ENCODE measurements around the gene RNU4-1. TPM values are rescaled to one million over a fixed set of nuclear protein-coding genes. Genes with fewer than 3 reads are reported as not detected.
"Not testable (repeated sequence)": the region's sequence is repeated elsewhere in the genome, so short reads cannot be mapped to it uniquely, and the experiment has no call there.

Gene RNU4-1
- total RNA-seq, 1 donor from 2014 or later, result 1,949 TPM

DNA sequence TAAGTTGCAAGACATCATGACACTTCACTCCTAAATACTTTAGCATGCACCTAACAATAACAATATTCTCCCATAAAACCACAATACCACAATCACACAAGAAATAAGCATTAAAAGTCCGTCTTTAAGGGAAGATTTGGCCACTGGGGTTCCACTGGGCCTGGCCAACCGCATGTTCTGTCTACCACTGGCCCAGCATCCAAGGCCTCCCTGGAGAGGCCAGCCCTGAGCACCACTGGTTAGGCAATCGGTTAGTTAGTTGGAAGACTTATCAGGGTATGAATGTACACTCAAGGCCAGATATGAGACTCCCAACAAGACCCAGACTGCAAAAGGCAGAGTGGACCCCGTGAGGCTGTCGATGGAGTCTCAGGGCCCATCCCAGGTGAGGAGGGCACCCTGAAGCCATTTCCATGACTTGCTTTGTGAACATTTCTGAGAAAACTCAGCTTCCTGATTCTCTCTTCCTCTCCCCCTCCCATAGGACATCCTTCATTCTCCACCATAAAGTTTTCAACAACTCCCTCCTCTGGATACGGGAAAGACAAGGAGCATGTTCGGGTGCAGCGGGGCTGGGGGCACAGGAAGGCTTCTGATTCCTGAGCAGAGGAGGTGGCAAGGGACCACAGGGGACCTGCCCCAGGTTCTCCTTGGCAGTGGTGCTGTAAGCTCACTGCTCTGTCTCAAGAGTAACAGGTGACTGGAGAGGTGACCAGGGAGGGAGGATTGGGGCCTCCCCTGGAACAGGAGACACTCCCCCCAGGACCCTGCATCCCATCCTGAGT is 33.4 kb downstream of the RNU4-1 start:
- DNase-seq (ENCODE audit: low spot score) (no peak), ATAC-seq (no peak)

DNA sequence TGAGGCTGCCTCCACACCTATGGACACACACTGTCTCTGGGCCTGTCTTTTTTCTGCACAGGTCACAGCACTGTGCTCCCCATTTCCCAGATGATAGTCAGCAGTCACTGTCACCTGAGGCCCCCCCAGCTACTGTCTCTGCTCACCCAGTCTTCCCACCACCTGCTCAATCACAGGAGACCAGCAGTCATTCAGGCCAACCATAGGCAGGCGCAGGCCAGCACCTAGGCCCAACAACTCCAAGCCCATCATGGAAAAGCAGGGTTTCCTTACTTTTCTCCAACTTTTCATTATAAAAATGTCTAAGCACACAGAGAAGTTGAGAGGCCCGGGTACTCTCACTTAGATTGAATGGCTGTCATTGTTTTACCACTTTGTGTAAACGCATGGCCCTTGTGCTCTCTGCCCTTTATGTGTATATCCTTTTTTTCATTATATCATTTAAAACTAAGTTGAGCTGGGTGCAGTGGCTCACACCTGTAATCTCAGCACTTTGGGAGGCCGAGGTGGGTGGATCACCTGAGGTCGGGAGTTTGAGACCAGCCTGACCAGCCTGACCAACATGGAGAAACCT is 34.6 kb downstream of the RNU4-1 start:
- DNase-seq (ENCODE audit: low spot score) (no peak), ATAC-seq (no peak)

DNA sequence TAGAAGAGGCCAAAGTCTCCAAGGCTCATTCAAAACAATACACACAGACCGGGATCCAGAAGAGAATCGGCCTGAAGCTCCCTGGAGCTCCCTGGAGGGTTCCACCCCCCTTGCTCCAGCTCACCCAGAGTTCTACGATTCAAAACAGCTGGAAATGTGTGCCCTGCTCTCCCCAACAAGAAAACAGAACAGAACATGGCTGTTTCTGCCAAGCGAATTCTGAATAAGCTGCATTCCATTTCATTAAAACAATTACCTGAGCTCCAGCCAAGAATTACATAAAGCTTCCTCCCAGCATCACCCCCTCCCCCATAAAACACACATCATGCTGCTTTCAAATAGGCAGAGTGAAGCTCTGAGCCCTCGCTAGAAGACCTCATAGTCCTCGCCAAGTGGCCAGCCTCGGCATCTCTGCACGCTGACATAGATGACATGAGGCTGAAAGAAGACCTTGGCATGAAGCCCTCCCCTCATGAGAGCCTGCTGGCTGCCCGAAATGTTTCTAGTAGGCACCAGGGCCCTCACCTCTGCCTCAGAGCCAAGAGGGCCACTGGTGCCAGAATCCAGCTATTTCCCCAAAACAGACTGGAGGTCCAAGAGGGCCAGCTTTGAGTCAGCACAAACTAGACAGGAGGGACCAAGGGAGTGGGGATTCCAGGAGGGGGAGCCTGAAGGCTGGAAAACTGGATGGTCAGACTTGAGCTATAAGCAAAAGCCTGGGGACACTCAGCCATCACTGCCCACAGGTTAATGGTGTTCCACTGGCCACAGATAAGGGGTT is 35.8 kb downstream of the RNU4-1 start:
- DNase-seq (ENCODE audit: low spot score) (no peak), ATAC-seq (peak; percentile 37)

DNA sequence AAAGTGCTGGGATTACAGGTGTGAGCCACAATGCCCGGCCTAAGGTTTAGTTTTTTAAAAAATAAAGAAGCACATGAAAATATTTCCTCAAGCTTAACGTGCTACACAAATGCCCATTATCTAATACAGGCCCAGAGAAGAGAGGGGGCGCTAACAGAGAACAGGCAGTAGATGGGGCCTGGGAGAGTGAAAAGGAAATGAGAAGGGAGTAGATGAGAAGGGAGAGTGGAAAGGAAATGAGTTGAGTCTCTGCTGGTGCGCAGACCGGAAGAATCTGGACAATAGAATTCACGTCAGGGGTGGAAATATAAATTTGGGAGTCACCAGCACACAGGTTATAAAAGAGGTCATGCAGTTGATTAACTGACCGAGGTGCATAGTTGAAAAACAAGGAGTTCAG is 38.2 kb downstream of the RNU4-1 start:
- DNase-seq (ENCODE audit: low spot score), result no peak
- peak; percentile 38 for ATAC-seq

DNA sequence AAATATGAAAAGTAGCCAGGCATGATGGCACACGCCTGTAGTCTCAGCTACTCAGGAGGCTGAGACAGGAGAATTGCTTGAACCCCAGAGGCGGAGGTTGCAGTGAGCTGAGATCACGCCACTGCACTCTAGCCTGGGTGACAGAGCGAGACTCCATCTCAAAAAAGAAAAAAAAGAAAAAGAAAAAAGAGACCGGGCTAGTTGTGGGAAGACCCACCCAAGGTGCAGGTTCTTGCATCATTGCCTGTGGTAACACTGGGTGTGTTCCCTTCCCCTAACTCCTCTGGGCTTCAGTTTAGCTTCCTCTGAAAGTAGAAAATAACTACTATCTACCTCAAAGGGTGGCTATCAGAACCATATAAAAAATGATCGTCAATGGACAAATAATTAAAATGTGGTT is 39.7 kb downstream of the RNU4-1 start:
- ATAC-seq, result not testable (repeated sequence)

DNA sequence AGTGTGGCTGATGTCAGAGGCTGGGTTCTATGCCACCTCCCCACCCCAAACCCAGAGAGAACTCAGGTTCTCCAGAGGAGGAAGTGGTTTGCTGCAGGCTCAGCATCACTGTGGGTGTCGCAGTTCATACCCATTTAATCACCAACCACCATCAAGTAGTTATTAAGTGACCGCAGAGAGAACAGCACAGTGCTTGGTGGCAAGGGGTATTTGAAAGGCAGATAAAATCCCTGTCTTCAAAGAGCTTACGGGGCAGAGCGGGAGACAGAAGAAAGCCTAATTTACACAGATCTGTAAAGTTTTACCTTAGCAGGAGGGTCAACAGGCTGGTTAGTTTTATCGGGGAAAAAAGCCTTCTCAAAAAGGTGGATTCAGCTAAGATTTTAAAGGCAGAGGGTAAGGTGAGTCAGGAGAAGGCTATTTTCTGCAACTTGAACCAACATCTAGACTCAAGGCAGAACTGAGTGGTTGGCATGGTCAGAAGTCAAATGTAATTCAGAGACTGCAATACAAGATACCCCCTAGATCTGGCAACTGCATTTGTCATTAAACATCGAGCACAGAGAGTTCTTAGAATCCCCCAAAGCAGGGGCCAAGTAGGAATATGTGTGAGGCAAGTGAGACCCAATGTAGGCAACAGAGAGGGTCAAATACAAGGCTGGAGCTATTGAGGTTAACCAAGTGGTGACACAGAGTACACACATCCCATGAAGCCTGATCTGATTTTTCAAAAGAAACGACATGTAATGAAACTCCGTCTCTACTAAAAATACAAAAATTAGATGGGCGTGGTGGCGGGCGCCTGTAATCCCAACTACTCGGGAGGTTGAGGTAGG is 40.7 kb downstream of the RNU4-1 start:
- ATAC-seq (peak; percentile 21), DNase-seq (ENCODE audit: low spot score) (no peak)

More for the DNA sequence above, 39.7 kb downstream of the RNU4-1 start:
- DNase-seq (ENCODE audit: low spot score), result not testable (repeated sequence)

DNA sequence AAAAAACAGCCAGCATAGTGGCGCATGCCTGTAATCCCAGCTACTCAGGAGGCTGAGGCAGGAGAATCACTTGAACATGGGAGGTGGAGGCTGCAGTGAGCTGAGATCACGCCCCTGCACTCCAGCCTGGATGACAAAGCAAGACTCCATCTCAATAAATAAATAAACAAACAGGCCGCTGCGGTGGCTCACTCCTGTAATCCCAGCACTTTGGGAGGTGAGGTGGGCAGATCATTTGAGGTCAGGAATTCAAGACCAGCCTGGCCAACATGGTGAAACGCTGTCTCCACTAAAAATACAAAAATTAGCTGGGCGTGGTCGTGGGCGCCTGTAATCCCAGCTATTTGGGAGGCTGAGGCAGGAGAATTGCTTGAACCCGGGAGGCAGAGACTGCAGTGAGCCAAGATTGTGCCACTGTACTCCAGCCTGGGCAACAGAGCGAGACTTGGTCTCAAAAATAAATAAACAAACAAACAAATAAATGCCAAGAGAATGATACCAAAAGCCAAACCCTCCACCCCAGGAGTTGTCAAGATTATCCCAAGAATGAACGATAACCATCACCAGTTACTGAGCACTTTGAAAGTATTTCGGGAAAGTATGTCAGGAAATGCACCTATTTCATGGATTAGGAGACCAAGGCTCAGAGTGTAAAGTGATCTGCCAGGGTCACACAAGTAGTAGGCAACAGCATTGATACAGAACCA is 41.5 kb downstream of the RNU4-1 start:
- not testable (repeated sequence) for DNase-seq (ENCODE audit: low spot score); ATAC-seq

DNA sequence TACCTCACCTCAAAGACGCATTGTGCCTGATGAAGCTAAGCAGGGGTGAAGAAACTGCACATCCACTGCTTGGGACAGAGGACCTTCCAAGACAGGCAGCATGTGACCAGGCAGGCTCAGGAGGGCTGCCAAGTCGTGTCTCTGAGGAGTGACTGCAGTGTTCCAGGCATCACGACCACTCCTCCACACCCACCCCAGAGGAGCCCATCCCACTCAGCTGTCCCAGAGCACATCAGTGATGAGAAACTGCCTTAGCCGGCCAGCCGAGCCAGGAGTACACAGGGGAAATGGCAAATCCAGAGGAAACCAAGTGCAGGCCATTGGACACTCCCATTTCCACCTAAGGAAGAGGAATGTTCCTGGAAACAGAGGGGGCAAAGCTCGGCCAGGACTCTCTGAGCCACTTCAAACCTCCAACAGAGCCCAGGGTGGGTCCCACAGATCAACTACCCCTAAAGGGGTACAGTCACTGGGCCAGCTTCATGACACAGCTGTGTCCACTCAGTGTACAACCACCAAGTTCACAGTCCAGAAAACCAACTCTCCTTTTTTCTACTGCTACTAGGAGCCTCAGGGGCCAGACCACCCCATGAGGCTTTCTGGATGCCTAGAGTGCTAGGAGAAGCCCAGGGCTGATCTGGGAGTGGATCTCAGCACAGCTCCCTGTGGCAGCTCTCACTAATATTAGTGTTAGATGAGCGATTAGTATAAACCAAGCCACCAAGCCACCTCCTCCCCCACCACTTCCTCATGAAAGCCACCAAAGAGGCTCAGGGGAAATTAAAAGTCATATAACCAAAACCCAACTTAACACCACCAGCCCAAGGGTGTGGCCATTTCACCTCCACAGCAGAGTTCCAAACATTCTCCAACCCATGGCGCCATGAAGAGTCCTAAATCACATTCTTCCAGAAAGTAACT is 42.9 kb downstream of the RNU4-1 start:
- DNase-seq (ENCODE audit: low spot score), result no peak
- peak; percentile 23 for ATAC-seq

DNA sequence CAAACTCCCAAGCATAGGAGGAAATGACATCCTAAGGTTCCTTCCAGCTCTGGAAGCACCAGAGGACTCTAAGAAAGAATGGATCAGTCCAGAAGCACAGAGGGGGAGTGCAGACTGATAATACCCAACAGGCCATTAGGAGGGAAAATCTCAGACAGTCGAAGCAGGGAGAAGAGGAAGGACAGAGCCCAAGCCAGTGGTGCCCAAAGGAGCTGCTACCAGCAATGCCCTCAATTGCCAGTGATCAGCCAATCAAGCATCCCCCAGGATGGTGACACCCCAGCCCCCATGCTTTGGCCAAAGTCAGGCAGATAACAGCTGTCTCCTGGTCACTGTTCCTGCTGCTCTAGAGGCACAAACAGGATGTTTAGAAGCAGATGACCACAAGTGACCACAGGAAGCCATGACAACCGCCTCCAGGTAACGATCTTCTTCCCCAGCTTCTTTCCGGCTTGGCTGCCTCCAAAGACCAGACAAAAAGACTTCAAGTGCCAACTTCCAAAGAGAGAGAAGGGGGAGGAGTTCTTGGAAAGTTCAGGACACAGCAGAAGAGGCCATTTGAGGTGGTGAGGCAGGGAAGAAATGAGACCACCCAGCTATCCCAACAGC is 43.7 kb downstream of the RNU4-1 start:
- ATAC-seq (peak; percentile 26), DNase-seq (ENCODE audit: low spot score) (no peak)

DNA sequence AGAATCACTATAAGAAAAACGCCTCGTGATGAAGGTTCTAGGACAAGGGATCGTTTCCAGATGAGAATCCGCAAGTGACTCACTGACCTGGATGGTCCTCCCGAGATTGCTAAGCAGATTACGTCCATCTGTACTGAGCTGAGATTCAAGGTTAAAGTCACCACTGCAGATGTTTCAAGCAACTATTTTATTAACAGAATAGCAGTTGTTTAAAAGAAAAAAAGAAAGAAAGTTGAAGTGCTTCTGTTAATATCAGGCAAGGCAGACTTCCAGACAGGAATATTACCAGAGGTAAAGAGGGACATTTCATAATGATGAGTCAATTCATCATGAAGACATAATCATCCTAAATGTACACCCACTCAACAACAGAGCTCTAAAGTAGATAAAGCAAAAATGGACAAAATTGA is 45.4 kb downstream of the RNU4-1 start:
- ATAC-seq, result no peak
- DNase-seq (ENCODE audit: low spot score), result no peak

DNA sequence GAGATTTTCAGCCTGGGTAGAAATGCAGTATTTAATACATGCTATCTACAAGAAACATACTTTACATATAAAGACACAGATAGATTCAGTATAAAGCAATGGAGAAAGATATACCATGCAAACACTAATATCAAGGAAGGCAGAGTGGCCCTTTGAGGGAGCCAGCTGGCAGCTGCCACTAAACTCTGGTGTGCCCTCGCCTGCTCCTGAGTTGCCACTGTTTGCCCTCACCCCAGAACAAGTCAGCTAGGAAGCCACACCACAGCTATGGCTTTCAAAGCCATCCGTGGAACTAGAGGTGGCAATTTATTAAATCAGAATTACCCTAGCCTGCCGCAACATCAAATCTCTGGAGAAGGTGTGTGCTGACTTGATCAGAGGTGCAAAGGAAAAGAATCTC is 45.9 kb downstream of the RNU4-1 start:
- ATAC-seq, result peak; percentile 74
- DNase-seq (ENCODE audit: low spot score), result no peak

DNA sequence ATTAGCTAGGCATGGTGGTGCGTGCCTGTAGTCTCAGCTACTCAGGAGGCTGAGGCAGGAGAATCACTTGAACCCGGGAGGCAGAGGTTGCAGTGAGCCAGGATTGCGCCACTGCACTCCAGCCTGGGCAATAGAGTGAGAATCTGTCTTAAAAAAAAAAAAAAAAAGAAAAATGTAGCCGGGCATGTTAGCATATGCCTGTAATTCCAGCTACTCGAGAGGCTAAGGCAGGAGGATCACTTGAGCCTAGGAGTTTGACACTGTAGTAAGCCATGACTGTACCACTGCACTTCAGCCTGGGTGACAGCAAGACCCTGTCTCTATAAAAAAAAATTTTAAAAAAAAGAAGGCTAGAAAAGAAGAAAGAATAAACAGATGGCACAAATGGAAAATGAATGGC is 46.3 kb downstream of the RNU4-1 start:
- not testable (repeated sequence) for ATAC-seq; DNase-seq (ENCODE audit: low spot score)

Other genes starting within 250 kb of the RNU4-1 start
- 16.1 TPM for gene RAB35, start 176.5 kb downstream of the RNU4-1 start, total RNA-seq
- 42.7 TPM for gene GCN1, start 98.5 kb downstream of the RNU4-1 start, total RNA-seq
- 743 TPM for gene RPLP0, start 92.1 kb downstream of the RNU4-1 start, total RNA-seq
- gene PXN, start 27.5 kb downstream of the RNU4-1 start, total RNA-seq, result 24.0 TPM
- 3,631 TPM for gene RNU4-2, start 1.3 kb downstream of the RNU4-1 start, total RNA-seq
- 3.4 TPM for gene SIRT4, start 9.1 kb upstream of the RNU4-1 start, total RNA-seq
- 3.0 TPM for gene PLA2G1B, start 34.5 kb upstream of the RNU4-1 start, total RNA-seq
- gene MSI1, start 75.9 kb upstream of the RNU4-1 start, total RNA-seq, result not detected
- gene COX6A1, start 144.9 kb upstream of the RNU4-1 start, total RNA-seq, result 300 TPM
- gene TRIAP1, start 153.1 kb upstream of the RNU4-1 start, total RNA-seq, result 16.6 TPM
- gene GATC, start 153.2 kb upstream of the RNU4-1 start, total RNA-seq, result 22.9 TPM
- gene SRSF9, start 176.5 kb upstream of the RNU4-1 start, total RNA-seq, result 57.8 TPM
- 95.7 TPM for gene DYNLL1, start 202.9 kb upstream of the RNU4-1 start, total RNA-seq
- gene COQ5, start 235.9 kb upstream of the RNU4-1 start, total RNA-seq, result 32.1 TPM
- gene RNF10, start 241.1 kb upstream of the RNU4-1 start, total RNA-seq, result 113 TPM